GM19372 (cell line): ENCODE measurements around the gene THSD8.
"Not testable (repeated sequence)": the region's sequence is repeated elsewhere in the genome, so short reads cannot be mapped to it uniquely, and the experiment has no call there.

Experiments used
- ATAC-seq: cut with Tn5 transposase; IDR thresholded peaks from one replicate; pipeline ENCODE4 v1.9.1; 2021; ENCODE audit warnings: mild to moderate bottlenecking, low read depth, moderate library complexity; ENCODE audit not compliant: unreplicated experiment

The THSD8 gene

DNA sequence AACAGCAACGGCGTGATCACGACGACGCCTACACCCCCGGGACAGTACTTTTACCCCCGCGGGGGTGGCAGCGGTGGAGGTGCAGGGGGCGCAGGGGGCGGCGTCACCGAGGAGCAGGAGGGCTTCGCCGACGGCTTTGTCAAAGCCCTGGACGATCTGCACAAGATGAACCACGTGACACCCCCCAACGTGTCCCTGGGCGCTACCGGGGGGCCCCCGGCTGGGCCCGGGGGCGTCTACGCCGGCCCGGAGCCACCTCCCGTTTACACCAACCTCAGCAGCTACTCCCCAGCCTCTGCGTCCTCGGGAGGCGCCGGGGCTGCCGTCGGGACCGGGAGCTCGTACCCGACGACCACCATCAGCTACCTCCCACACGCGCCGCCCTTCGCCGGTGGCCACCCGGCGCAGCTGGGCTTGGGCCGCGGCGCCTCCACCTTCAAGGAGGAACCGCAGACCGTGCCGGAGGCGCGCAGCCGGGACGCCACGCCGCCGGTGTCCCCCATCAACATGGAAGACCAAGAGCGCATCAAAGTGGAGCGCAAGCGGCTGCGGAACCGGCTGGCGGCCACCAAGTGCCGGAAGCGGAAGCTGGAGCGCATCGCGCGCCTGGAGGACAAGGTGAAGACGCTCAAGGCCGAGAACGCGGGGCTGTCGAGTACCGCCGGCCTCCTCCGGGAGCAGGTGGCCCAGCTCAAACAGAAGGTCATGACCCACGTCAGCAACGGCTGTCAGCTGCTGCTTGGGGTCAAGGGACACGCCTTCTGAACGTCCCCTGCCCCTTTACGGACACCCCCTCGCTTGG lies 9.6 kb upstream of the THSD8 start:
- ATAC-seq, result no peak

- ATAC-seq, result no peak
Observed at GRCh38 chr19:12792853-12793289, 9.0 kb upstream of the THSD8 start.

GRCh38 chr19:12793290-12794195 lies 8.3 kb upstream of the THSD8 start:
- peak; percentile 37 for ATAC-seq

GRCh38 chr19:12794196-12794941 lies 7.5 kb upstream of the THSD8 start:
- no peak for ATAC-seq

GRCh38 chr19:12794971-12795381 lies 6.9 kb upstream of the THSD8 start:
- ATAC-seq, result no peak

DNA sequence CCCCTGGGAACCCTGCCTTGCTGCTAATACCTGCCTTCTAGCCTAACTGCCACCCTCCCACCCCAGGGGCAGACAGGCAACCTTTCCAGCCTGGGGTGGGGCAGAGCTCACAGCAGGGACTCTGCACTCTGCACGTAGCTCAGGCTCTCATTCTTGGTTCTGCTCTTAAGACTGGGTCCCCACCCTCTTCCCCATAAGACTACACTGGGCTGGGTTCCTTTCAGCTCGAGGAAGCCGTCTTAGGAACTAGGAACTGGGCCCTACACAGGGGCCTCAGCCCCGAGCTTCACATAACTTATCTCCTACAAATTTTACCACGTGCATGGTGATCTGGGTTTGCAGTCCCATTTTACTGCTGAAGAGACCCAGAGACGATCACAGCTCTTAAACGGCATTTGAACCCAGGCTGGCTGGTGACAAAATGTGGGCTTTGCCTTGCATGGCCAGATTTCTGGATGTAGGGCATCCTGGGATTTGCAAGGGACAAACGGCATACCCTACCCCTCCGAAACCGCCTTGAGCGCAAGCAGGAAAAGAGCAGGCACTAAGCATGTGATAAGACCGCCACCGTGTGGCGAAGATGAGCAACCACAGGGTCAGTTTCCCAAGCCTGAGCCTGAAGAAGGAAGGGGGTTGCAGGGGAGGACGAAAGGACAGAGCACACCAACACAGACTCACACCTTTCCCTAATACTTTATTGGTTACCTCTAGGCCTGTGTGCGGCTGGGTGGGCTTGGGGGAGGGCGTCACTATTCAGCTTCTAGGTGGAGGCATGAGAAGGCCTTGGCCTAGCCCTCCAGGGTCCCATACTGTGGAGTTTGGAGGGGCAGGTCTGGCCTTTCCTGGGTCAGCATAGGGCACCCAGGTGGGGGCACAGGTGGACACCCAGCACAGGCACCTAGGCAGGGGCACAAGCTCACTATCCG lies 5.5 kb upstream of the THSD8 start:
- no peak for ATAC-seq

- ATAC-seq, result no peak
Observed at GRCh38 chr19:12797141-12797587, 4.7 kb upstream of the THSD8 start.

DNA sequence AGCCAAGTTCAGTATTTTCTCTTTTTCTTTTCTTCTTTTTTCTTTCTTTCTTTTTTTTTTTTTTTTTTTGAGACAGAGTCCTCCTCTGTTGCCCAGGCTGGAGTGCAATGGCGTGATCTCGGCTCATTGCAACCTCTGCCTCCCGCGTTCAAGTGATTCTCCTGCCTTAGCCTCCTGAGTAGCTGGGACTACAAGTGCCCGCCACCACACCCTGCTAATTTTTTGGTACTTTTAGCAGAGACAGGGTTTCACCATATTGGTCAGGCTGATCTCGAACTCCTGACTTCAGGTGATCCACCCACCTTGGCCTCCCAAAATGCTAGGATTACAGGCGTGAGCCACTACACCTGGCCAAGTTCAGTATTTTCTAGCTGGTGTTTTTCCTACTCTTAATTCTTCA lies 4.3 kb upstream of the THSD8 start:
- ATAC-seq, result not testable (repeated sequence)

- ATAC-seq, result no peak
Observed at GRCh38 chr19:12799742-12800465, 2.0 kb upstream of the THSD8 start.

DNA sequence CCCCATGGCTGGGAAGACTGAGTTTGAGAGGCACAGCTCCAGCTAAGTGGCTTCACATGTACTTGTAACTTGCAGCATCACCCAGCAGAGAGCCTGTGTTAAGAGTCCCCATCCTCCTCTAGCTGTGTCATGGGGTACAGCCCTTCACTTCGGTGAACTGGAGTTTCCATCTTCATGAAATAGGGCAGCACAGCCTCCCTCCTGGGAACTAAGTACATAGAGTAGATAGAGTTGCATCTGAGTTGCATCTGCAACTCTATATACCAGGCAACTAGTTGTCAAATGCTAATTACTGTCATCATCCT lies 1.5 kb upstream of the THSD8 start:
- no peak for ATAC-seq

DNA sequence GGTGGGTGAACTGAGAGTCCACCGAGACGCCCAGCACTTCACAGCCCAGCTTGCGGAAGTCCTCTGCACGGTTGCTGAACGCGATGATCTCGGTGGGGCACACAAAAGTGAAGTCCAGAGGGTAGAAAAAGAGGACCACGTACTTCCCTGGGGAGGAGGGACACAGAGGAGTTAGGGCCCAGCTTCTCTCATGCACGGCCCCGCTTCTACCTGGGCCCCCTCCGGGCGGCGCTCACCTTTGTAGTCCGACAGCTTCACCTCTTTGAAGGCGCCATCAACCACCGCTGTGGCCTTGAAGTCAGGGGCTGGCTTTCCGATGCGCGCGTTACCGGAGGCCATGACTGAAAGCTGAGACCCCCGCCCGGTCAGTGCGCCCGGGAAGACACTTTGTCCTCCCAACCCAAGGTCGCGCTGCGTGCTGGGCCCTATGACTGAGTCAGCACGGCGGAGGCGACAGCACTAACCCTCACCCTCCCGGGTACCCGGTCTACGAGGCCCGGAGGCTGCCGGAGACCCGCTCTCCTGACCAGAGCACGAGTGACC lies 875 bp upstream of the THSD8 start:
- no peak for ATAC-seq

DNA sequence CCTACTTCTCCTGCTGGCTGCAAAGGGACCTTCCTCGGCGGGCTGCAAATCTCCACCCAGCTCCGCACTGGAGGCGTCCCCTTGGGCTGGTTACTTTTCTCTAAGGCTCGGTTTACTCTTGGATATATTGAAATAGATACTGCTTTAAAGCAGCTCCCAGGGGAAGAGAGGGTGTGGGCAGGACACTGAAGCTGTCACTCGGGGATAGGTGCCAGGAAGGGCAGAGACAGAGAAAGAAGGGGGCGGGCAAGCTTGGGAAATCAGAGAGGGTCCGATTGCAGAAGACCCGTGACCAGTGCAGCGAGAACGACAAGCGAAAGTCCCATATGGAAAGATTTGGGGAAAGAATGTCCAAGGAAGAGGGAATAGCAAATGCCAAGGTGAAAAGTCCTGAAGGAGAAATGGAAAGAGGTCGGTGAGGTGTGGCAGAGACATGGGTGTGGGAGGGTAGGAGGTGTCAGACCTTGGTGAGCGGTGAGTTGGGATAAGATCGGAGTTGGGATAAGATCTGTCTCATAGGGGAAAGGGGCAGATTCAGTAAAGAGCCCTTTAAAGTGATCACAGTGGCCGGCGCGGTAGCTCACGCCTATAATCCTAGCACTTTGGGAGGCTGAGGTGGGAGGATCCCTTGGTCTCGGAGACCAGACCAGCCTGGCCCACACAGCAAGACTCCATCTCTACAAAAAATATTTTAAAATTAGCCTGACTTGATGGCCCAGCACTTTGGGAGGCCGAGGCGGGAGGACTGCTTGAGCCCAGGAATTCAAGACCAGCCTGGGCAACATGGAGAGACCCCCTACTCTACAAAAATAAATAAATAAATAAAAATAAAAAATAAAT lies 618 bp downstream of the THSD8 start:
- ATAC-seq, result no peak

DNA sequence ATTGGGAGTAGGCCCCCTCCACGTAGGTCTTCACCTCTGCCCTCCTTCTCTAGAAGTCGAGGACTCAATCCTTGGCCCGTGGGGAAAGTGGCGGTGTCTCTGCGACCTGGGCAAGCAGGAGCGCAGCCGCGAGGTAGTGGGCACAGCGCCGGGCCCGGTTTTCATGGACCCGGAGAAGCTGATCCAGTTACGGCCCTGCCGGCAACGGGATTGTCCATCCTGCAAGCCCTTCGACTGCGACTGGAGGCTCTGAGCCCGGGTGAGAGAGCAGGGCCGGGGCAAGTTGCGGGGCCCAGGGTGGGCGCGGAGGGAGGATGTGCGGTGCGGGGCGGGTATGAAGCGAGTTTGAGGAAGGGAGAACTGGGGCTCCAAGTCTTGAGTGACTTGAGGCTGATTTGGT lies 2.2 kb downstream of the THSD8 start:
- ATAC-seq, result no peak

DNA sequence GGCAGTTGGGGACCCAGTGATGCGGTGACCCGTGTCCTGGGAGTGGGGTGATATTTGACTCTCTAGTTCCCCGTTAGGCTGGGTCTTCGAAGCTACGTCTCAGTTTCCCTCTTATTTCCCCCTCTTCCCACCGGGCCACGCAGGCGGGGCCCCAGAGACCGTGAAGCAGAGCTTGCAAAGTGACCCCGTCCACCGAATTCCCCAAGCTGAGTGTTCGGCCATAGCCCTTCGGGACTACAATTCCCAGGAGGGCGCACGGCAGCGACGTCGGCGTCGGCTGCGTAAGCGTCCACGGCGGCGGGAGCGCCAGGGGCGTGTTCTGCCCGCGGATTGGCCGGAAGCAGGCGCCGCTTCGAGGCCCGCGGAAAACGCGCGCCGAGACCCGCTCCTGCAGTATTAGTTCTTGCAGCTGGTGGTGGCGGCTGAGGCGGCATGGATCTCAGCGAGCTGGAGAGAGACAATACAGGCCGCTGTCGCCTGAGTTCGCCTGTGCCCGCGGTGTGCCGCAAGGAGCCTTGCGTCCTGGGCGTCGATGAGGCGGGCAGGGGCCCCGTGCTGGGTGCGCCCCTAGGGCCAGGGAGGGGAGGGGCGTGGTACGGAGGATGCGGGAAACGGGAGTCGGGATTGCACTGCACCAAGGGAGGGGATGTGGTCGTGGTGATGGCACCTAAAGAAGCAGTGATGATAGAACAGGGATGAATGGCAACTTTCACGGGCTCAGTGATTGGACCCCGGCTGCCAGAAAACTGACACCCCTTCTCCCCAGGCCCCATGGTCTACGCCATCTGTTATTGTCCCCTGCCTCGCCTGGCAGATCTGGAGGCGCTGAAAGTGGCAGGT lies 4.6 kb downstream of the THSD8 start, which contains the start of gene RNASEH2A:
Gene RNASEH2A (plus strand): TSS at position 343 of the 840 bp plus-strand sequence. CDS start 90 bp downstream, at position 433.
- ATAC-seq, result peak; percentile 84

DNA sequence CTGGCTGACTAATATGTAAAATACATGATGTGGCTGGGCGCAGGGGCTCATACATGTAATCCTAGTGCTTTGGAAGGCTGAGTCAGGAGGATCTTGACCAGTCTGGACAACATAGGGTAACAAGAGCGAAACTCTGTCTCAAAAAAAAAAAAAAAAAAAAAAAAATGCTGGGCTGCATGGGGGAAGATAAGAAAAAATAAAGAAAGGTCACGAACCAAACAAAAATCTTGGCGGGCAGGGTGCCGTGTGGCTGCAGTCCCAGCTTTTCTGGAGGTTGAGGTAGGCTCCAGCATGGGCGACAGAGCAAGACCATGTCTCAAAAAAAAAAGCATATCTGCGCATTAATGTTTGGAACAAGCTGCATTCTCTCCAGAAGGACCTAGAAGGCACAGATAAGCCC lies 13.2 kb downstream of the THSD8 start:
- no peak for ATAC-seq

DNA sequence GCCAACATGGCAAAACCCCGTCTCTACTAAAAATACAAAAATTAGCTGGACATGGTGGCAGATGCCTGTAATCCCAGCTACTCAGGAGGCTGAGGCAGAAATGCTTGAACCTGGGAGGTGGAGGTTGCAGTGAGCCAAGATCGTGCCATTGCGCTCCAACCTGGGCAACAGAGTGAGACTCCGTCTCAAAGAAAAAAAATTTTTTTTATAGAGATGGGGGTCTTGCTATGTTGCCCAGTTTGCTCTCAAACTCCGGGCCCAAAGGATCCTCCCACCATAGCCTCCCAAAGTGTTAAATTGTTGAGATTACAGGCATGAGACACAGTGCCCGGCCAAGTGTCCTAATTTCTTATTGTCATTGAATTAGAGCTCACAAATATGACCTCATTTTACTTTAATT lies 15.3 kb downstream of the THSD8 start:
- not testable (repeated sequence) for ATAC-seq

DNA sequence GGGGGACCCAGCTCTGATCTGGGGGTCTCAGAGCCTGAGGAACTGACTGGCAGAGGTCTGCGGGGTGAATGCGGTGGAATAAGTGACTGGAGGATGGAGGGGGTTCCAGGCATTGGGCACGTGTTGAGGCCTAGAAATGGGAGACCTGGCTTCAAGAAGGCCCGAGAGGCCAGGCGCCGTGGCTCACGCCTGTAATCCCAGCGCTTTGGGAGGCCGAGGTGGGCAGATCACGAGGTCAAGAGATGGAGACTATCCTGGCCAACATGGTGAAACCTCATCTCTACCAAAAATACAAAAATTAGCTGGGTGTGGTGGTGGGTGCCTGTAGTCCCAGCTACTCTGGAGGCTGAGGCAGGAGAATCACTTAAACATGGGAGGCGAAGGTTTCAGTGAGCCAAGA lies 15.9 kb downstream of the THSD8 start:
- not testable (repeated sequence) for ATAC-seq
